Neural progenitor cell (in vitro differentiated cells): Measurements from ENCODE around the gene CGREF1. TPM values are rescaled to one million over a fixed set of nuclear protein-coding genes. Genes with fewer than 3 reads are reported as not detected.
"Not testable (repeated sequence)": the region's sequence is repeated elsewhere in the genome, so short reads cannot be mapped to it uniquely, and the experiment has no call there.

ENCODE experiments used
- DNase-seq: peaks from one replicate; pipeline ENCODE4 v3.0.0-alpha.2; 2016; ENCODE audit warnings: low spot score
- H2AFZ ChIP-seq: fragments of 200-600 bp; sonication (generic); replicated peaks from 2 replicates; pipeline ENCODE4 v1.6.1; 2016; ENCODE audit warnings: antibody characterized with exemption
- H3F3A ChIP-seq: fragments of 200-600 bp; sonication (generic); 2 replicates; pipeline ENCODE4 v1.6.1; 2016; ENCODE audit warnings: antibody characterized with exemption, low read depth
- H3K27ac ChIP-seq: fragments of 200-600 bp; sonication (generic); 2 replicates; pipeline ENCODE4 v1.5.1; 2016; ENCODE audit warnings: mild to moderate bottlenecking
- H3K27me3 ChIP-seq: fragments of 200-600 bp; sonication (generic); 2 replicates; pipeline ENCODE4 v1.6.1; 2016; ENCODE audit warnings: mild to moderate bottlenecking, moderate library complexity
- H3K36me3 ChIP-seq: fragments of 200-600 bp; sonication (generic); 2 replicates; pipeline ENCODE4 v1.5.1; 2016
- H3K4me1 ChIP-seq: fragments of 200-600 bp; sonication (generic); 2 replicates; pipeline ENCODE4 v1.6.1; 2016; ENCODE audit warnings: mixed run types
- H3K4me2 ChIP-seq: fragments of 200-600 bp; sonication (generic); 2 replicates; pipeline ENCODE4 v1.6.1; 2016
- H3K4me3 ChIP-seq: fragments of 200-600 bp; sonication (generic); 2 replicates; pipeline ENCODE4 v1.5.1; 2016
- H3K79me2 ChIP-seq: fragments of 200-600 bp; sonication (generic); 2 replicates; pipeline ENCODE4 v1.6.1; 2016; ENCODE audit warnings: low read depth
- H3K9ac ChIP-seq: fragments of 200-600 bp; sonication (generic); 2 replicates; pipeline ENCODE4 v1.6.1; 2016
- H3K9me3 ChIP-seq: fragments of 200-600 bp; sonication (generic); 2 replicates; pipeline ENCODE4 v1.5.1; 2016; ENCODE audit warnings: low read depth
- H4K20me1 ChIP-seq: fragments of 200-600 bp; sonication (generic); 2 replicates; pipeline ENCODE4 v1.6.1; 2016; ENCODE audit warnings: low read depth
- H3K27ac Mint-ChIP-seq: 3 replicates; pipeline ENCODE4 v1.8.0; 2021; ENCODE audit warnings: mixed read lengths
- H3K27me3 Mint-ChIP-seq: 2 replicates; pipeline ENCODE4 v1.8.0; 2022; ENCODE audit warnings: low read depth, mild to moderate bottlenecking, inconsistent platforms, moderate library complexity, mixed read lengths; ENCODE audit not compliant: insufficient read depth
- H3K36me3 Mint-ChIP-seq: 3 replicates; pipeline ENCODE4 v1.8.0; 2021; ENCODE audit warnings: mixed read lengths
- H3K4me1 Mint-ChIP-seq: 3 replicates; pipeline ENCODE4 v1.8.0; 2021; ENCODE audit warnings: mixed read lengths
- H3K4me3 Mint-ChIP-seq: 3 replicates; pipeline ENCODE4 v1.8.0; 2021; ENCODE audit warnings: mild to moderate bottlenecking, moderate library complexity, mixed read lengths
- H3K9me3 Mint-ChIP-seq: 3 replicates; pipeline ENCODE4 v1.8.0; 2020; ENCODE audit warnings: mixed read lengths
- EZH2 ChIP-seq: fragments of 200-600 bp; sonication (generic); IDR thresholded peaks from 2 replicates; pipeline ENCODE4 v1.6.1; 2017; ENCODE audit warnings: antibody characterized with exemption, mild to moderate bottlenecking, moderate library complexity
- EZH2phosphoT487 ChIP-seq: fragments of 200-600 bp; sonication (generic); IDR thresholded peaks from 2 replicates; pipeline ENCODE4 v1.6.1; 2017; ENCODE audit warnings: antibody characterized with exemption
- total RNA-seq: library from RNA; depleted of rRNA; stranded (reverse); fragments of >200 nt; gene quantifications from 2 replicates; pipeline ENCODE4 v1.2.3, GENCODE V29; 2015; ENCODE audit warnings: low replicate concordance
- TF ChIP-seq, protein P1 (sequence below): fragments of 200-600 bp; sonication (generic); IDR thresholded peaks from 2 replicates; pipeline ENCODE4 v1.5.1; 2017; ENCODE audit warnings: antibody characterized with exemption, mild to moderate bottlenecking

The CGREF1 gene
- total RNA-seq, 1 donor from 2014 or later = 3.0 TPM

GRCh38 chr2:27110603-27111352 lies 8.2 kb downstream of the CGREF1 start:
- not testable (repeated sequence) for H3K27me3 Mint-ChIP-seq, H3K4me3 Mint-ChIP-seq, DNase-seq

GRCh38 chr2:27109083-27109482 lies 9.8 kb downstream of the CGREF1 start:
- TF ChIP-seq EZH2phosphoT487 (no peak), EZH2 (no peak)
- TF ChIP-seq, protein P1, sequence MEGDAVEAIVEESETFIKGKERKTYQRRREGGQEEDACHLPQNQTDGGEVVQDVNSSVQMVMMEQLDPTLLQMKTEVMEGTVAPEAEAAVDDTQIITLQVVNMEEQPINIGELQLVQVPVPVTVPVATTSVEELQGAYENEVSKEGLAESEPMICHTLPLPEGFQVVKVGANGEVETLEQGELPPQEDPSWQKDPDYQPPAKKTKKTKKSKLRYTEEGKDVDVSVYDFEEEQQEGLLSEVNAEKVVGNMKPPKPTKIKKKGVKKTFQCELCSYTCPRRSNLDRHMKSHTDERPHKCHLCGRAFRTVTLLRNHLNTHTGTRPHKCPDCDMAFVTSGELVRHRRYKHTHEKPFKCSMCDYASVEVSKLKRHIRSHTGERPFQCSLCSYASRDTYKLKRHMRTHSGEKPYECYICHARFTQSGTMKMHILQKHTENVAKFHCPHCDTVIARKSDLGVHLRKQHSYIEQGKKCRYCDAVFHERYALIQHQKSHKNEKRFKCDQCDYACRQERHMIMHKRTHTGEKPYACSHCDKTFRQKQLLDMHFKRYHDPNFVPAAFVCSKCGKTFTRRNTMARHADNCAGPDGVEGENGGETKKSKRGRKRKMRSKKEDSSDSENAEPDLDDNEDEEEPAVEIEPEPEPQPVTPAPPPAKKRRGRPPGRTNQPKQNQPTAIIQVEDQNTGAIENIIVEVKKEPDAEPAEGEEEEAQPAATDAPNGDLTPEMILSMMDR = no peak
- no peak overlapping the region for H3K27ac Mint-ChIP-seq

More at GRCh38 chr2:27110603-27111352, 8.2 kb downstream of the CGREF1 start:
- not testable (repeated sequence) for H3K4me2 ChIP-seq, H3K9ac ChIP-seq, H3K36me3 Mint-ChIP-seq, H3K36me3 ChIP-seq, H3F3A ChIP-seq, H3K79me2 ChIP-seq, H3K9me3 Mint-ChIP-seq, H3K27me3 ChIP-seq, H3K27ac ChIP-seq, H3K9me3 ChIP-seq, H2AFZ ChIP-seq, H4K20me1 ChIP-seq, H3K4me1 ChIP-seq, H3K4me3 ChIP-seq, H3K27ac Mint-ChIP-seq
- H3K4me1 Mint-ChIP-seq = peaks cover 10% of the 10 kb centered on the region

GRCh38 chr2:27108221-27108620 lies 10.7 kb downstream of the CGREF1 start:
- H3K36me3 ChIP-seq = no peaks in the 10 kb centered on the region
- no peak overlapping the region for H3K9ac ChIP-seq
- no peaks in the 10 kb centered on the region for H3K4me1 ChIP-seq
- H4K20me1 ChIP-seq = no peaks in the 10 kb centered on the region
- TF ChIP-seq EZH2phosphoT487 (no peak), EZH2 (no peak)
- TF ChIP-seq, protein P1 = no peak
- H3F3A ChIP-seq = no peaks in the 10 kb centered on the region
- no peaks in the 10 kb centered on the region for H3K4me1 Mint-ChIP-seq
- H3K4me3 ChIP-seq = no peak overlapping the region
- no peaks in the 10 kb centered on the region for H3K9me3 ChIP-seq
- H3K9me3 Mint-ChIP-seq = no peaks in the 10 kb centered on the region
- H3K27me3 Mint-ChIP-seq = peaks cover 3% of the 10 kb centered on the region
- no peak for DNase-seq
- H3K27ac Mint-ChIP-seq = no peak overlapping the region
- no peaks in the 10 kb centered on the region for H3K36me3 Mint-ChIP-seq
- no peak overlapping the region for H3K4me3 Mint-ChIP-seq
- H3K27me3 ChIP-seq = no peaks in the 10 kb centered on the region
- H3K4me2 ChIP-seq = no peak overlapping the region
- no peak overlapping the region for H2AFZ ChIP-seq
- H3K27ac ChIP-seq = no peak overlapping the region
- no peaks in the 10 kb centered on the region for H3K79me2 ChIP-seq

More at GRCh38 chr2:27109083-27109482, 9.8 kb downstream of the CGREF1 start:
- Histone ChIP-seq H3K9ac (no peak overlapping the region), H4K20me1 (no peaks in the 10 kb centered on the region), H3K27ac (no peak overlapping the region), H3K9me3 (no peaks in the 10 kb centered on the region), H3K4me1 (no peaks in the 10 kb centered on the region), H3F3A (no peaks in the 10 kb centered on the region), H3K36me3 (no peaks in the 10 kb centered on the region), H3K27me3 (no peaks in the 10 kb centered on the region), H3K4me3 (no peak overlapping the region), H3K79me2 (no peaks in the 10 kb centered on the region), H2AFZ (no peak overlapping the region), H3K4me2 (no peak overlapping the region)
- H3K36me3 Mint-ChIP-seq = no peaks in the 10 kb centered on the region
- H3K4me3 Mint-ChIP-seq = no peak overlapping the region
- no peak for DNase-seq
- peaks cover 5% of the 10 kb centered on the region for H3K27me3 Mint-ChIP-seq
- H3K4me1 Mint-ChIP-seq = no peaks in the 10 kb centered on the region
- H3K9me3 Mint-ChIP-seq = no peaks in the 10 kb centered on the region

DNA sequence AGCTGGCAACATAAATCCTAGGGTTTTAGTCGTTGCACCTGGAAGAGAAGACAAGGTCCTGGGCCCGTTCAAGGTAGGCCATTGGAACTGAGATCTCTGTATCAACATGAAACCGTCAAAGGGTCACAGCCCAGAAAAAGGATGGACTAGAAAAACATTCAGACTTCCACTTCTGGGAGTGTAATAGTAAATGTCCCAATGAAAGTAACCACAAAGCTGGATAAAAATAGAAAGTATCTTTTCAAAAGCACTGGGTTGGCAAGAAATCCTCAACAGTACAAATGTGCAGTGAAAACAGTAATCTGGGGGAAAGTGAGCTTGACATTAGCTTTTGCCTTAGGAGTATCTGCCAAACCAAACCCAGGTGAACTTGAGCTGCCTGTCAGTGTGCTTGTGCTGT lies 12.9 kb downstream of the CGREF1 start:
- no peaks in the 10 kb centered on the region for H3K27me3 Mint-ChIP-seq
- H3K9ac ChIP-seq = no peak overlapping the region
- no peak overlapping the region for H3K4me3 Mint-ChIP-seq
- H4K20me1 ChIP-seq = no peaks in the 10 kb centered on the region
- H3K36me3 Mint-ChIP-seq = no peaks in the 10 kb centered on the region
- no peak overlapping the region for H2AFZ ChIP-seq
- TF ChIP-seq EZH2 (no peak), EZH2phosphoT487 (no peak)
- TF ChIP-seq, protein P1 = no peak
- H3K36me3 ChIP-seq = no peaks in the 10 kb centered on the region
- no peaks in the 10 kb centered on the region for H3K4me1 ChIP-seq
- no peak overlapping the region for H3K4me3 ChIP-seq
- H3K9me3 Mint-ChIP-seq = no peaks in the 10 kb centered on the region
- DNase-seq = no peak
- no peaks in the 10 kb centered on the region for H3K4me1 Mint-ChIP-seq
- no peaks in the 10 kb centered on the region for H3K79me2 ChIP-seq
- H3F3A ChIP-seq = no peaks in the 10 kb centered on the region
- H3K27ac Mint-ChIP-seq = no peak overlapping the region
- H3K4me2 ChIP-seq = no peak overlapping the region
- H3K9me3 ChIP-seq = no peaks in the 10 kb centered on the region
- H3K27me3 ChIP-seq = no peaks in the 10 kb centered on the region
- no peak overlapping the region for H3K27ac ChIP-seq
